ENCODE measurements around the gene ATF7IP2. TPM values are rescaled to one million over a fixed set of nuclear protein-coding genes. Genes with fewer than 3 reads are reported as not detected.
"Not testable (repeated sequence)": the region's sequence is repeated elsewhere in the genome, so short reads cannot be mapped to it uniquely, and the experiment has no call there.

Gene ATF7IP2
- total and polyA plus RNA-seq, 4 donors = 14.3 to 60.4 (median 30.1) TPM

DNA sequence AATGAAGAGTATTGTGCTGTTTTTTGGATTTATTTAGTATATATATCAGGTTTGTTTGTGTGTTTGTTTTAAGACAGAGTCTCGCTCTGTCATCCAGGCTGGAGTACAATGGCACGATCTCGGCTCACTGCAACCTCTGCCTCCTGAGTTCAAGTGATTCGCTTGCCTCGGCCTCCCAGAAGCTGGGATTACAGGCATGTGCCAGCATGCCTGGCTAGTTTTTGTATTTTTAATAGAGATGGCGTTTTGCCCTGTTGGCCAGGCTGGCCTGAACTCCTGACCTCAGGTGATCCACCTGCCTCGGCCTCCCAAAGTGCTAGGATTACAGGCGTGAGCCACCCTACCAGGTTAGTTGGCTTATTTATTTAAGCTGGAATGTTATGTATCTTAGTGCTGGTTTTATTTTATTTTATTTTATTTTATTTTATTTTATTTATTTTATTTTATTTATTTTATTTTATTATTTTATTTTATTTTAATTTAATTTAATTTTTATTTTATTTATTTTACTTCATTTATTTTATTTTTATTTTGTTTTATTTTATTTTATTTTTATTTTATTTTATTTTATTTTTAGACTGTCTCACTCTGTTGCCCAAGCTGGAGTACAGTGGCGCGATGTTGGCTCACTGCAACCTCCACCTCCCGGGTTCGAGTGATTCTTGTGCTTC is 43.6 kb downstream of the ATF7IP2 start:
- not testable (repeated sequence) for DNase-seq (ENCODE audit: low spot score); H3K27me3 ChIP-seq (ENCODE audit: control insufficient read depth in 4 of 4, insufficient read depth in 4 of 4, low read length in 3 of 4); H3K9me3 ChIP-seq (ENCODE audit: control insufficient read depth in 4 of 4, low read length in 3 of 4); H3K4me1 ChIP-seq (ENCODE audit: control insufficient read depth in 4 of 4, insufficient read depth in 4 of 4, low read length in 3 of 4); H3K9ac ChIP-seq (ENCODE audit: low read depth in 1 of 2, low read length in 2 of 2); H3K27ac ChIP-seq (ENCODE audit: low read depth in 1 of 2, low read length in 2 of 2); H3K4me3 ChIP-seq (ENCODE audit: low read depth in 1 of 3, low read length in 3 of 3)
- H3K36me3 ChIP-seq (ENCODE audit: control insufficient read depth in 4 of 4, insufficient read depth in 3 of 4, low read depth in 1 of 4, low read length in 3 of 4) = peaks cover 7 to 31% (median 19%) of the 10 kb centered on the region in 4 donors
- WGBS = 81% methylated on average over 12 of the region's 12 CpGs
- TF ChIP-seq RAD21 (IDR thresholded peaks at IDR 0.05) (peak in 1 of 2 donors; percentile 13), RXRA (IDR thresholded peaks at IDR 0.05) (peak in 1 of 2 donors; percentile 16)

DNA sequence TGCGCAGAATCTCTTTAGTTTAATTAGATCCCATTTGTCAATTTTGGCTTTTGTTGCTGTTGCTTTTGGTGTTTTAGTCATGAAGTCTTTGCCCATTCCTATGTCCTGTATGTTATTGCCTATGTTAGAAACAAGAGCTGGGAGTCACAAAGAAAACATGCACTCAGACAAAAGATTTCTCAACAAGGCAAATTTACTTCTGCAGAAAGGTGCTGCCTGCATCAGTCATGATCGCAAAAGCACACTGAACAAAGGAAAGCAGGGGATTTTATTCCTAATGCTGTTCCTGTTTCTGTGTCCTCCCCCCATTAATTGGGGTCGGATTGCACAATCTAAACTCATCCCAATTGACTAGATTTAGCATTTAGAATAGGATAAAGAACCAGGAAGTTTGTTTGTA is 55.9 kb downstream of the ATF7IP2 start:
- no peak for TF ChIP-seq FOXA1 (IDR thresholded peaks at IDR 0.05)
- TF ChIP-seq RAD21 (IDR thresholded peaks at IDR 0.05) = no peak
- TF ChIP-seq, protein P1, sequence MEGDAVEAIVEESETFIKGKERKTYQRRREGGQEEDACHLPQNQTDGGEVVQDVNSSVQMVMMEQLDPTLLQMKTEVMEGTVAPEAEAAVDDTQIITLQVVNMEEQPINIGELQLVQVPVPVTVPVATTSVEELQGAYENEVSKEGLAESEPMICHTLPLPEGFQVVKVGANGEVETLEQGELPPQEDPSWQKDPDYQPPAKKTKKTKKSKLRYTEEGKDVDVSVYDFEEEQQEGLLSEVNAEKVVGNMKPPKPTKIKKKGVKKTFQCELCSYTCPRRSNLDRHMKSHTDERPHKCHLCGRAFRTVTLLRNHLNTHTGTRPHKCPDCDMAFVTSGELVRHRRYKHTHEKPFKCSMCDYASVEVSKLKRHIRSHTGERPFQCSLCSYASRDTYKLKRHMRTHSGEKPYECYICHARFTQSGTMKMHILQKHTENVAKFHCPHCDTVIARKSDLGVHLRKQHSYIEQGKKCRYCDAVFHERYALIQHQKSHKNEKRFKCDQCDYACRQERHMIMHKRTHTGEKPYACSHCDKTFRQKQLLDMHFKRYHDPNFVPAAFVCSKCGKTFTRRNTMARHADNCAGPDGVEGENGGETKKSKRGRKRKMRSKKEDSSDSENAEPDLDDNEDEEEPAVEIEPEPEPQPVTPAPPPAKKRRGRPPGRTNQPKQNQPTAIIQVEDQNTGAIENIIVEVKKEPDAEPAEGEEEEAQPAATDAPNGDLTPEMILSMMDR (IDR thresholded peaks at IDR 0.05; ENCODE audit: low read depth, low read length, missing input control) = no peak
- TF ChIP-seq REST (IDR thresholded peaks at IDR 0.05) = no peak
- no peak for TF ChIP-seq JUND (IDR thresholded peaks at IDR 0.05)
- TF ChIP-seq GABPA (IDR thresholded peaks at IDR 0.05 in 1 of 2, conservative IDR thresholded peaks at IDR 0.05 in 1 of 2) = no peak
- TF ChIP-seq TAF1 (conservative IDR thresholded peaks at IDR 0.05) = no peak
- TF ChIP-seq EGR1 (IDR thresholded peaks at IDR 0.05; ENCODE audit: low read depth in 2 of 2) = no peak
- TF ChIP-seq YY1 (IDR thresholded peaks at IDR 0.05) = no peak
- no peak for TF ChIP-seq HNF4G (IDR thresholded peaks at IDR 0.05)
- TF ChIP-seq ZBTB33 (IDR thresholded peaks at IDR 0.05) = no peak
- no peak for TF ChIP-seq RXRA (IDR thresholded peaks at IDR 0.05)
- no peak for TF ChIP-seq HNF4A (conservative IDR thresholded peaks at IDR 0.05)
- no peak for TF ChIP-seq SP1 (IDR thresholded peaks at IDR 0.05)
- TF ChIP-seq NR2F2 (IDR thresholded peaks at IDR 0.05) = no peak
- no peak for TF ChIP-seq MAX (IDR thresholded peaks at IDR 0.05)
- no peak for TF ChIP-seq FOXA2 (IDR thresholded peaks at IDR 0.05)
- no peak for DNase-seq (ENCODE audit: low spot score)
- H3K27me3 ChIP-seq (ENCODE audit: control insufficient read depth in 4 of 4, insufficient read depth in 4 of 4, low read length in 3 of 4) = no peaks in the 10 kb centered on the region
- H3K4me1 ChIP-seq (ENCODE audit: control insufficient read depth in 4 of 4, insufficient read depth in 4 of 4, low read length in 3 of 4) = no peaks in the 10 kb centered on the region
- no peak overlapping the region for H3K4me3 ChIP-seq (ENCODE audit: low read depth in 1 of 3, low read length in 3 of 3)
- H3K9ac ChIP-seq (ENCODE audit: low read depth in 1 of 2, low read length in 2 of 2) = no peak overlapping the region
- H3K9me3 ChIP-seq (ENCODE audit: control insufficient read depth in 4 of 4, low read length in 3 of 4) = peaks cover 3 to 26% (median 9%) of the 10 kb centered on the region in 4 donors
- H3K27ac ChIP-seq (ENCODE audit: low read depth in 1 of 2, low read length in 2 of 2) = no peak overlapping the region
- peaks cover 7 to 69% (median 62%) of the 10 kb centered on the region in 4 donors for H3K36me3 ChIP-seq (ENCODE audit: control insufficient read depth in 4 of 4, insufficient read depth in 3 of 4, low read depth in 1 of 4, low read length in 3 of 4)
- 97% methylated on average over 3 of the region's 3 CpGs for WGBS
